HFFc6 (cell line): ENCODE results near the gene SULT1E1. TPM values are rescaled to one million over a fixed set of nuclear protein-coding genes. Genes with fewer than 3 reads are reported as not detected.

Experiments
- DNase-seq: peaks from one replicate; pipeline ENCODE4 v3.0.0-alpha.2; 2018
- H3K27ac Mint-ChIP-seq: 2 replicates; pipeline ENCODE4 v1.8.0; 2020; ENCODE audit warnings: mild to moderate bottlenecking, mixed read lengths
- H3K27me3 Mint-ChIP-seq: 2 replicates; pipeline ENCODE4 v1.8.0; 2021; ENCODE audit warnings: mild to moderate bottlenecking, moderate library complexity, mixed read lengths; ENCODE audit not compliant: insufficient read depth
- H3K36me3 Mint-ChIP-seq: 2 replicates; pipeline ENCODE4 v1.8.0; 2021; ENCODE audit warnings: low read depth, mixed read lengths
- H3K4me1 Mint-ChIP-seq: 2 replicates; pipeline ENCODE4 v1.8.0; 2020; ENCODE audit warnings: low read depth, mixed read lengths
- H3K4me3 Mint-ChIP-seq: 2 replicates; pipeline ENCODE4 v1.8.0; 2020; ENCODE audit warnings: mild to moderate bottlenecking, moderate library complexity, mixed read lengths
- H3K9me3 Mint-ChIP-seq: 2 replicates; pipeline ENCODE4 v1.8.0; 2020; ENCODE audit warnings: mild to moderate bottlenecking, mixed read lengths
- CTCF ChIP-seq: fragments of 200-600 bp; sonication (generic); IDR thresholded peaks from 2 replicates; pipeline ENCODE4 v1.5.0; 2021; ENCODE audit warnings: antibody characterized with exemption, mild to moderate bottlenecking
- total RNA-seq, 6 experiments: library from RNA; stranded (reverse); fragmentation: NEBNext Ultra II Directional; extraction: Animal tissue kit (Norgen Biotek cat#: 25700); gene quantifications; 2 replicates in 1 of 6; 3 replicates in 5 of 6; pipeline ENCODE4 v1.2.3, GENCODE V29; 2021

Gene SULT1E1
- total RNA-seq, 6 experiments from 2014 or later: not detected

GRCh38 chr4:69876071-69876470 lies 16.1 kb upstream of the SULT1E1 start:
- Mint-ChIP-seq H3K27ac (no peak overlapping the region), H3K27me3 (no peaks in the 10 kb centered on the region; the same call in 1 of the 2 replicates), H3K4me1 (no peaks in the 10 kb centered on the region), H3K4me3 (no peak overlapping the region), H3K9me3 (peaks cover 15% of the 10 kb centered on the region), H3K36me3 (no peaks in the 10 kb centered on the region)
- no peak for TF ChIP-seq CTCF
- no peak for DNase-seq

GRCh38 chr4:69875576-69875975 lies 15.6 kb upstream of the SULT1E1 start:
- Mint-ChIP-seq H3K4me3 (no peak overlapping the region), H3K9me3 (peaks cover 15% of the 10 kb centered on the region), H3K4me1 (no peaks in the 10 kb centered on the region), H3K27ac (no peak overlapping the region), H3K27me3 (no peaks in the 10 kb centered on the region; the same call in 1 of the 2 replicates), H3K36me3 (no peaks in the 10 kb centered on the region)
- no peak for DNase-seq
- TF ChIP-seq CTCF: no peak

DNA sequence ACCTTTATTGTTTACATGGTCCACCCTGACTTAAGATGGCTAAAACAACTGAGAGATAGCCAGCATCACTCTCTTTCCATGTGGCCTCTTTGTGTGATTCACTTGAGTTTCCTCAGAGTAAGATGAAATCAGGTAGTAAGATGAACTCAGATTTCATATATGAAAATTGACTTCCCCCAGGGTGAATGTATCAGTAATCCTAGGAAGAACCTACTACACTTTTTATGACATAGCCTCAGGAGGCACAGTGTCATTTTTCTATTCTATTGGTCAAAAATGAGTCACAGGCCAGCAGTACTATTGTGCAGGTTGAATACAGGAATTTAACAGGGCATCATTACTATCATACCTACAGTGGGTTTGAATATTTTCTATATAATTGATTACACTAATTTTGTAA lies 14.6 kb upstream of the SULT1E1 start:
- DNase-seq: no peak
- Mint-ChIP-seq H3K9me3 (peaks cover 15% of the 10 kb centered on the region), H3K36me3 (no peaks in the 10 kb centered on the region), H3K4me1 (no peaks in the 10 kb centered on the region), H3K4me3 (no peak overlapping the region), H3K27ac (no peak overlapping the region), H3K27me3 (no peaks in the 10 kb centered on the region; the same call in 1 of the 2 replicates)
- TF ChIP-seq CTCF: no peak

DNA sequence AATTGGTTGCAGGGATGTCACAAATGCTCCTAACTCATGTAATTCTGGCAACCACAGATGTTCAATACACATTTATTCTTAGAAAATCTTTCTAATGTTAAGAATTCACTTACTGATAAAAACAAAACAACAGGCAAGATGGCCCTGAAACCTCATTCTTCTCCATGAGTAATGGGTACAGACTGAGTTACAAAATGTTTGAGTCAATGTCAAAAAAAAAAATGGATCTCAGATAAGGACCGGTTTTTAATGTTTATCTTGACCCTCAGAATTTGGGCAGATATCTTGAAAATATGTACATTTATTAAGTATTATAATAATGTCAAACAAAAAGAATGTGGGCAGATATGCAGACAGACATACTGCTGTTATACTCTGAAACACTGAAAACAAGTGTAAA lies 1.8 kb upstream of the SULT1E1 start:
- Mint-ChIP-seq H3K4me1 (no peaks in the 10 kb centered on the region), H3K4me3 (no peak overlapping the region), H3K9me3 (peaks cover 26% of the 10 kb centered on the region)

GRCh38 chr4:69860521-69861298 lies 765 bp upstream of the SULT1E1 start:
- DNase-seq: no peak
- TF ChIP-seq CTCF: no peak
- no peak overlapping the region for H3K27ac Mint-ChIP-seq
- H3K9me3 Mint-ChIP-seq: peaks cover 32% of the 10 kb centered on the region
- no peaks in the 10 kb centered on the region for H3K36me3 Mint-ChIP-seq
- H3K4me3 Mint-ChIP-seq: no peak overlapping the region
- no peaks in the 10 kb centered on the region for H3K4me1 Mint-ChIP-seq
- H3K27me3 Mint-ChIP-seq: no peaks in the 10 kb centered on the region

More for the DNA sequence above, 1.8 kb upstream of the SULT1E1 start:
- Mint-ChIP-seq H3K36me3 (no peaks in the 10 kb centered on the region), H3K27ac (no peak overlapping the region), H3K27me3 (no peaks in the 10 kb centered on the region)
- TF ChIP-seq CTCF: no peak
- DNase-seq: no peak
